Measurements from ENCODE around the gene UNC93A. TPM values are rescaled to one million over a fixed set of nuclear protein-coding genes. Genes with fewer than 3 reads are reported as not detected.
"Not testable (repeated sequence)": the region's sequence is repeated elsewhere in the genome, so short reads cannot be mapped to it uniquely, and the experiment has no call there.

UNC93A gene
- not detected for total RNA-seq

- no peaks in the 10 kb centered on the region for H3K4me1 Mint-ChIP-seq
- H3K9me3 Mint-ChIP-seq: no peaks in the 10 kb centered on the region
- H3K36me3 Mint-ChIP-seq (ENCODE audit: low read depth): no peaks in the 10 kb centered on the region
- no peak within 1 kb of the TSS for H3K4me3 Mint-ChIP-seq
- H3K27me3 Mint-ChIP-seq: peaks cover 5% of the 10 kb centered on the region
- H3K27ac Mint-ChIP-seq: no peak within 1 kb of the TSS
- no peak for ATAC-seq (replicated peaks)
Observed at GRCh38 chr6:167290786-167291622, at the start of gene UNC93A. Gene UNC93A, plus strand, starts transcription at chr6:167291315. Its CDS starts 175 bp downstream, at chr6:167291490.

DNA sequence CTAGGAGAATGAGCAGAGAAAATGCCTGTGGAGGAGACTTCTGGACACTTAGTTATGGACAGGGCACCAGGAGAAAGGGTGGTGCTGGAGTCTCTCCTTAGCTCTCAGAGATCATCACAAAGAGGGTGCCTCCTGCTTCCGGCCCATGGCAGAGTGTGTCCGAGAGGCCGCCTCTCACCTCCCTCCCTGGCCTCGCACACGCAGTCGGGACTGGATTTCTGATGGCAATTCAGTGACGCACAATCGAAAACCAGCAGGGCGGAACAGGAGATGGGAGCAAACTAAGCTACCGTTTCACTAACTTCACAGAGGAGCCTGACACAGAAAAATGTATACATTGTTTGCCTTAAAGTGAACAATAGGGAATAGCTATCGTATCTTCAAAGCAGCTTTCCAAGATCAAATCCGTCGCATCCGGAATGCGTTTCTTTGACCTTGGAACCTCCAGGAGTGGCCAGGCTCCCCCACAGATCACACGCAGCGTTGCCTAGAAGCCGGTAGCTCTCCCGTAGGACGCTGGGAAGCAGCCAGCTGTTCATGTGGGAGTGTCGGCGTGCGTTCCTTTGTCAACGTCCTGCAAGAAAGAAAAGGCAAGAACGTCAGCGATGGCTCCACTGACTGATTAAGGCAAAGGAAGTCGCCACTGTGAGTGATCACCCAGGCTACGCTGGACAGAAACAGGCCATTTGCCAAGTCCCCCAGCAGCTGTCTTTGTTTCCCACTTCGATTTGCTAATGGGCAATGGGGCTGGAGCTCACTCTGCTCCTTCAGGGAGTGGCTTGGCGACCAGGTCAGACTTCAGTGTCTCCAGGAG is 49.6 kb upstream of the UNC93A start:
- not testable (repeated sequence) for H3K9me3 Mint-ChIP-seq; H3K27ac Mint-ChIP-seq; ATAC-seq (replicated peaks); H3K4me1 Mint-ChIP-seq; H3K36me3 Mint-ChIP-seq (ENCODE audit: low read depth); H3K4me3 Mint-ChIP-seq
- peaks cover 10% of the 10 kb centered on the region for H3K27me3 Mint-ChIP-seq

GRCh38 chr6:167242135-167242506 is 49.0 kb upstream of the UNC93A start:
- not testable (repeated sequence) for H3K9me3 Mint-ChIP-seq, H3K27ac Mint-ChIP-seq

GRCh38 chr6:167242511-167243051 is 48.5 kb upstream of the UNC93A start:
- ATAC-seq (replicated peaks); H3K27me3 Mint-ChIP-seq; H3K36me3 Mint-ChIP-seq (ENCODE audit: low read depth); H3K4me1 Mint-ChIP-seq; H3K4me3 Mint-ChIP-seq; H3K27ac Mint-ChIP-seq; H3K9me3 Mint-ChIP-seq: not testable (repeated sequence)

More at GRCh38 chr6:167242135-167242506, 49.0 kb upstream of the UNC93A start:
- H3K36me3 Mint-ChIP-seq (ENCODE audit: low read depth); ATAC-seq (replicated peaks); H3K4me1 Mint-ChIP-seq; H3K4me3 Mint-ChIP-seq: not testable (repeated sequence)
- H3K27me3 Mint-ChIP-seq: peaks cover 10% of the 10 kb centered on the region

DNA sequence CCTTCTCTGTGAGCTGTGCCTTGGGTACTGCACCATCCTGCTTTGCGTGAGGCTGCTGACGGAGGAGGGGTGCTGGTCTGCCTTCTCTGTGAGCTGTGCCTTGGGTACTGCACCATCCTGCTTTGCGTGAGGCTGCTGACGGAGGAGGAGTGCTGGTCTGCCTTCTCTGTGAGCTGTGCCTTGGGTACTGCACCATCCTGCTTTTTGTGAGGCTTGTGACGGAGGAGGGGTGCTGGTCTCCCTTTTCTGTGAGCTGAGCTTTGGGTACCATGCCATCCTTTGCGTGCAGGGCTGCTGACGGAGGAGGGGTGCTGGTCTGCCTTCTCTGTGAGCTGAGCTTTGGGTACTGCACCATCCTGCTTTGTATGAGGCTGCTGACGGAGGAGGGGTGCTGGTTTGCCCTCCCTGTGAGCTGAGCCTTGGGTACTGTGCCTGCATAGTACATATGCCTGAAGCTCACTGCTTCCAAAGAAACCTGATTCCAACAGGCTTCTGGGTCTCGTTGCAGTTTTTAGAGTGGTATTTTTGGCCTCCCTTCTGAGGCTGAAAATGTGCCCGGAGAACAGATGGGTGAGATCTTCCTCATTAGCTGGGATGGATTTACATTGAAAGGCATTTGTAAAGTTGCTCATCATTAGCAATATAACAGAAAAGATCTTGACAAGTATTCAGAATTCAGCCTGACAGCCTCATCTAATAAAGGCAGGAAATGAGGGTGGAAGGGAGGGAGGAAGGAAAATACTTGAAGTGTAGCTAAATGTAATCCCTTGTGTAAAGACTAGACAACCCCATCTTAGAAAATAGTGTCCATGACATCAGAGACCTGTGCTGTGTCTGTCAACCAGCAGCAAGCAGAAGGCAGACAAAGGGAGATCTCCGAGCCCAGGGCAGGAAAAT is 46.8 kb upstream of the UNC93A start:
- no peaks in the 10 kb centered on the region for H3K36me3 Mint-ChIP-seq (ENCODE audit: low read depth)
- no peak overlapping the region for H3K27ac Mint-ChIP-seq
- H3K4me1 Mint-ChIP-seq: no peaks in the 10 kb centered on the region
- no peaks in the 10 kb centered on the region for H3K9me3 Mint-ChIP-seq
- no peak for ATAC-seq (replicated peaks)
- no peak overlapping the region for H3K4me3 Mint-ChIP-seq
- H3K27me3 Mint-ChIP-seq: peaks cover 10% of the 10 kb centered on the region

DNA sequence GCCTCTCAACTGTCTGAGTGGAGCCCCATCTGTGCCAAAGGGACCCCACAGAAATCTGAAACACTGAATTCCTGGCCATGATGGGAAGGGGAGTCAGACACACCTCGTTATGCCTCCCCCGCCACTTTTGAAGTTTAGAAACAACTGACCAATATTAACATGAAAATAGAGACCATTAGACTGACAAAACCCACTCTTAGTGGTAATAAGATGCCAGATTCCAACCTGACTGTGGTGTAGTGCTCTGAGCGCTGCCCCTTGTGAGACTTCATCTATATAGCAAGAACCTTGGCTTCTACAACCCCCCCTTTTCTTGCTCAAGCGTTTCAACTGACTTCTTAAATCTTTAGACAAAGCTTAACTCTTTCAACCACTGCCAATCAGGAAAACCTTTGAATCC is 46.1 kb upstream of the UNC93A start:
- peaks cover 11% of the 10 kb centered on the region for H3K27me3 Mint-ChIP-seq
- no peak overlapping the region for H3K4me3 Mint-ChIP-seq
- H3K27ac Mint-ChIP-seq: no peak overlapping the region
- no peaks in the 10 kb centered on the region for H3K4me1 Mint-ChIP-seq
- no peaks in the 10 kb centered on the region for H3K36me3 Mint-ChIP-seq (ENCODE audit: low read depth)
- H3K9me3 Mint-ChIP-seq: no peaks in the 10 kb centered on the region
- no peak for ATAC-seq (replicated peaks)

- no peaks in the 10 kb centered on the region for H3K4me1 Mint-ChIP-seq
- no peak overlapping the region for H3K27ac Mint-ChIP-seq
- no peak overlapping the region for H3K4me3 Mint-ChIP-seq
- H3K9me3 Mint-ChIP-seq: no peaks in the 10 kb centered on the region
- ATAC-seq (replicated peaks): no peak
- no peaks in the 10 kb centered on the region for H3K36me3 Mint-ChIP-seq (ENCODE audit: low read depth)
- H3K27me3 Mint-ChIP-seq: peaks cover 14% of the 10 kb centered on the region
Observed at GRCh38 chr6:167245591-167245990, 45.5 kb upstream of the UNC93A start.

GRCh38 chr6:167247814-167248595 is 43.1 kb upstream of the UNC93A start:
- no peak overlapping the region for H3K4me3 Mint-ChIP-seq
- H3K9me3 Mint-ChIP-seq: no peaks in the 10 kb centered on the region
- no peaks in the 10 kb centered on the region for H3K4me1 Mint-ChIP-seq
- H3K27me3 Mint-ChIP-seq: peaks cover 14% of the 10 kb centered on the region
- H3K36me3 Mint-ChIP-seq (ENCODE audit: low read depth): no peaks in the 10 kb centered on the region
- no peak overlapping the region for H3K27ac Mint-ChIP-seq
- ATAC-seq (replicated peaks): no peak

GRCh38 chr6:167248878-167249455 is 42.1 kb upstream of the UNC93A start:
- not testable (repeated sequence) for H3K4me1 Mint-ChIP-seq; H3K36me3 Mint-ChIP-seq (ENCODE audit: low read depth); ATAC-seq (replicated peaks); H3K4me3 Mint-ChIP-seq; H3K9me3 Mint-ChIP-seq; H3K27ac Mint-ChIP-seq
- H3K27me3 Mint-ChIP-seq: peaks cover 14% of the 10 kb centered on the region

GRCh38 chr6:167252271-167252670 is 38.8 kb upstream of the UNC93A start:
- no peak overlapping the region for H3K4me3 Mint-ChIP-seq
- ATAC-seq (replicated peaks): no peak

DNA sequence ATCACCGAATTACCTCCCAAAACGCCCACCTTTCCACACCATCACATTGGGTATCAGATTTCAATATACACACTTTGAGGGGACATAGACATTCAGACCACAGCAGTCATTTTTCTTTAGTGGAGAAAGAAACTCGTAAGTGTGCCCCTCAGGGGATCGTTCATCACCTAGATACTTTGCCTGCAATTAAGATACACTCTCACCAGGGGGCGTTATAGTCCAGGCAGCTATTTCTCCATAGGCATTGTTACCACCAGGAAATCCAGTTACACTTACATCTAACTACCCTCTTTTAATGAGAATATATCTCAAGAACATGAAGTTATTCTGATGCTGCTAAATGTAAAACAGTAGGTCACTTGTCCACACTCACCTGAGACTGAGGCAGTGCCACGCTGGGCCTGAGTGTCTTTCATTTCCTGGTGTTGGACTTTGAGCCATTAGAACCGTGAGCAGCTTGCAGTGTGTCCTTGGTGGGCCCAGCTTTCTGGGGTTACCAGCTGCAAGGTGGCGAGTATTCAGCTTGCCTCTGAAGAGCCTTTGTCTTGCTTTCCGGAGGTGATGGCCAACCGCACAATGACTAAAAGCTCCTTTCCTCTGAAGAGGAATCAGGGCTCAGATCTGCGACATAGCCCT is 35.1 kb upstream of the UNC93A start:
- H3K9me3 Mint-ChIP-seq: no peaks in the 10 kb centered on the region
- peaks cover 28% of the 10 kb centered on the region for H3K27me3 Mint-ChIP-seq
- ATAC-seq (replicated peaks): no peak
- H3K36me3 Mint-ChIP-seq (ENCODE audit: low read depth): no peaks in the 10 kb centered on the region
- no peaks in the 10 kb centered on the region for H3K4me1 Mint-ChIP-seq
- H3K27ac Mint-ChIP-seq: no peak overlapping the region
- H3K4me3 Mint-ChIP-seq: no peak overlapping the region

More at GRCh38 chr6:167252271-167252670, 38.8 kb upstream of the UNC93A start:
- Mint-ChIP-seq H3K9me3 (no peaks in the 10 kb centered on the region), H3K27ac (no peak overlapping the region), H3K27me3 (peaks cover 21% of the 10 kb centered on the region), H3K4me1 (no peaks in the 10 kb centered on the region), H3K36me3 (ENCODE audit: low read depth) (no peaks in the 10 kb centered on the region)

DNA sequence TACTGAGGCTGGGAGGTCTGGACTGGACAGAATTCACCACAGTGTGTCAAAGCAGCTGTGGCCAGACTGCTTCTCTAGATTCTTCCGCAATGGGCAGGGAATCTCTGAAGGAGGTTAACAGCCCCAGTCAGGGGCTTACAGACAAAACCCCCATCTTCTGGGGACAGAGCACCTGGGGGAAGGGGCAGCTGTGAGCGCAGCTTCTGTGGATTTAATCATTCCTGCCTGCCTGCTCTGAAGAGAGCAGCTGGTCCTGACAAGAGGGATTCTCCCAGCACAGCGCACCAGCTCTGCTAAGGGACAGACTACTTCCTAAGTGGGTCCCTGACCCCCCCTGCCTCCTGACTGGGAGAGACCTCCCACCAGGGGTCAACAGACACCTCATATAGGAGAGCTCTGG is 32.5 kb upstream of the UNC93A start:
- ATAC-seq (replicated peaks): no peak
- no peak overlapping the region for H3K27ac Mint-ChIP-seq
- no peaks in the 10 kb centered on the region for H3K36me3 Mint-ChIP-seq (ENCODE audit: low read depth)
- H3K4me3 Mint-ChIP-seq: no peak overlapping the region
- no peaks in the 10 kb centered on the region for H3K9me3 Mint-ChIP-seq
- peaks cover 37% of the 10 kb centered on the region for H3K27me3 Mint-ChIP-seq
- H3K4me1 Mint-ChIP-seq: no peaks in the 10 kb centered on the region
